ENCODE results near the gene RARB.

RARB gene

GRCh38 chr3:25427942-25428788 lies at the start of gene RARB:
TSS of gene RARB (plus strand) at chr3:25428263. CDS start at chr3:25428732, 469 bp downstream.
- no peak for DNase-seq (ENCODE audit: low spot score)

DNA sequence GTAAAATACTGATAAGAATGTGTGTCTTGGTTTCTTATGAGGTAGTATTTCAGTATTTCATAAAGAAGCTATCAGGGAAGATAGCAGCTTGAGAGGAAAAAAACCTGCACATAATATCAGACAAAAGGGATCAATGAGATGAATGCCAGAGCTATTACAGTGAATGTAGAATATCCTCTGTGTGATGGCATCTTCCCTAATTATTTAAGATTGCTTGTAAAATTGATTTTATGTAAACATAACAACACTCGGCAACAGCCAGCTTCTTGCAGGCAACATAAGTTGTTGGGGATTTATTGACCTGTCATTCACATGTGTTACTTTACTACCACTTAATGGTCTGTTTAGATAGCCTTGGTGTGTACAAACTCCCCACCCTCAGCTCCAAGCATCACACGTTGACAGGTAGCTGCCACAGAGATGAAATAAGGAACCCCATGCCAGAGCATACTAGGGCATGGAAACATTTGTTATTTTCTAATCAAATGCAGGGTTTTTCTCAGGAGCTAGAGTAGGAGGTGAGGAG lies 49.2 kb upstream of the RARB start:
- DNase-seq (ENCODE audit: low spot score) = no peak

- DNase-seq (ENCODE audit: low spot score) = no peak
Observed at GRCh38 chr3:25380222-25380739, 47.8 kb upstream of the RARB start.

GRCh38 chr3:25381083-25381482 lies 47.0 kb upstream of the RARB start:
- no peak for DNase-seq (ENCODE audit: low spot score)

- no peak for DNase-seq (ENCODE audit: low spot score)
Observed at GRCh38 chr3:25384471-25384870, 43.6 kb upstream of the RARB start.

GRCh38 chr3:25385807-25386460 lies 42.1 kb upstream of the RARB start:
- DNase-seq (ENCODE audit: low spot score) = no peak

- DNase-seq (ENCODE audit: low spot score) = no peak
Observed at GRCh38 chr3:25386686-25387255, 41.3 kb upstream of the RARB start.

DNA sequence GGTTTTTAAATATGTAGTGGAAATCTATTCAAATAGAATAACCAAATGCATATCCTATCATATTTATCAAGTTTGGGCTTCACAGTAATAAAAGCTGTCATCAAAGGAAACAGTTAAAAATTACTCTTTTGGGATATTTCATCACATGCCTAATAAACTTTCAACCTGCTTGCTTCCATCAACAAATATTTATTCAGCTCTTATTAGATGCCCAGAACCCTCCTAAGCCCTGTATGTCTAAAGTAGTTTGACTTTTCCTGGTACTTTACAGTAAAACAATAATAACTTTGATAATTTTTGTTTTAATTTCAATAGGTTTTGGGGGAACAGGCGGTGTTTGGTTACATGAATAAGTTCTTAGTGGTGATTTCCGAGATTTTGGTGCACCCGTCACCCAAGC lies 37.5 kb upstream of the RARB start:
- DNase-seq (ENCODE audit: low spot score) = no peak

GRCh38 chr3:25396251-25396650 lies 31.8 kb upstream of the RARB start:
- DNase-seq (ENCODE audit: low spot score) = no peak

DNA sequence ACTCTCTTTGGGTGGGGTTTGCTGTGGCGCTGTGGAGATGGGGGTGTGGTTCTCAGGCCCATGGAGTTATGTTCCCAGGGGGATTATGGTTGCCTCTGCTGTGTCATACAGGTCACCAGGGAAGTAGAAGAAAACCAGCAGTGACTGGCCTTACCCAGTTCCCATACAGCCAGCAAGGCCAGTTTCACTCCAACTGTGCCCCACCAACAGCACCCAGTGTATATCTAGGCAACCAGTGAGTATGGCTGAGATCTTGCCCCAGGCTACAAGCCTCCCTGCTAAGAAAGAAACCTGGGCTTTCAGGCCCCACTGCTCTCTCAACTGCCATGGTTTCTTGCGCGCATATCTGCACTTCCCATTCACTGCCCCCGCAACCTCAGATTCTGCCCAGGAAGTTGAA lies 31.4 kb upstream of the RARB start:
- DNase-seq (ENCODE audit: low spot score) = no peak

- no peak for DNase-seq (ENCODE audit: low spot score)
Observed at GRCh38 chr3:25397150-25397549, 30.9 kb upstream of the RARB start.

DNA sequence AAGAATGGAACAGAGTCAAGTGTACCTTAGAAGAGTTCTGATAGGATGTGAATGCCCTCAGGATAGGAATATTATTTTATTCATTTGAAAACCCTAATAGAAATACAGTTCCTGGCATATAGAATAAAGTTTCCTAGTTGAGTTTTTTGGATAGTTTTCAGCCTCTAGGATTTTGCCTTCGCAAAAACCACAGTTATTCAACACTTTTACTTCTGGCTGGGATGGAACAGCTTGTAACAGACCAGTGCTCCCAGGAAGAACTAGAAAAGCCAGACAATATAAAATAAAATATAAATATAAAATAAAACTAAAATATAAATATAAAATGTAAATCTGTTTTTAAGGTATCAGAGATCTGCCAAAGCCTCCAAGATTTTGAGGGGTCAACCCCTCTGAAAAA lies 27.5 kb upstream of the RARB start:
- no peak for DNase-seq (ENCODE audit: low spot score)

DNA sequence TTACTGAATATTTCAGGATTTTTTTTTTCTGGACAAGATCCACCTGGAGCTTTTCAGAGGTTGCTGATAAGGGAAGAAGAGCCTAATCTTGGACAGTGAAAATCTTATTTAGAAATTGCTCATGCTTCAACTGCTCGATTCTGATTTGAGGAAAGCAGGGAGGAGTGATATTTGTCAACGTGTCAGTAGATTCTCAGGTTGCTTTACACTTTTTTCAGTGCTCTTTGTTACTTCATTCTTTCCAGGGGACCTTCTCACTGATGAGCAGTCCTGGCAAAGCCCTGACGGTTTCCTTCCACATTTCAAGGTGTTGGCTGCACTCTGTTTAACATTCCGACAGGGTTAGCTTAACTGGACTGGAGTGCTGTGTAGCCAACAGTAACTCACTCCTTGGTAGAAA lies 24.1 kb upstream of the RARB start:
- DNase-seq (ENCODE audit: low spot score) = no peak

DNA sequence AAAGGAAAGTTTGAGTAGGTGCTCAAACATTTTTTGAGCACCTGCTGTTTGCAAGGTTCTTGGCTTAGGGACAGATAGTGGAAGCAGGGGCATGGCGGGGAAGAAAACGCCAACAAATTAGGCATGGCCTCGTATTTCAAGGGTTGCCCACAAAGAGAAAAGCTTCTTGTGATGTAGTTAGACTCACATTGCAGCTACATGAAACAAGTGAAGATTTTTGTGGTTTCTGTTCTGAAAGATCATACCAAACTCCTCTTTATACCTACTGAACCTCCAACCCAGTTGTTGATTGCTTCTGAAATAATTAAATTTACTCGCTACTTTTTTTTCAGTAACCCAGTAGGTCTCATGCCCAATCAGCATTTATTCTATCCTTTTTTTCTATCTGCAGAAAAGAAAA lies 23.5 kb upstream of the RARB start:
- no peak for DNase-seq (ENCODE audit: low spot score)

DNA sequence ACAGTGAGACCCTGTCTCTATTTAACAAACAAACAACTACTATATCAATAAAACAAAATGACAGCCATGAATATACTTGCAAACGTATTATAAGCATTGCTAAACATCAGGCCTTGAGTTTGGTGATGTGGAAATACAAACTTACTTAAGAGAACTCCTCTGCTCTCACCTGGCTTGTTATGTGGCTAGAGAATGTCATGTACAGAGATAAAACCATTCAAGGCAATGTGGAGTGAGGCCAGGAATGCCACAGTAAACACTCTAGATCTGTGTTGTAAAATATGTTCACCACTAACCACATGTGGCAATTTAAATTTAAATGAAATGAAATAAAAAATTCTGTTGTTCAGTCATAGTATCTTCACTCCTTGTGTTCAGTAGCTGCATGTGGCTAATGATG lies 22.7 kb upstream of the RARB start:
- no peak for DNase-seq (ENCODE audit: low spot score)

DNA sequence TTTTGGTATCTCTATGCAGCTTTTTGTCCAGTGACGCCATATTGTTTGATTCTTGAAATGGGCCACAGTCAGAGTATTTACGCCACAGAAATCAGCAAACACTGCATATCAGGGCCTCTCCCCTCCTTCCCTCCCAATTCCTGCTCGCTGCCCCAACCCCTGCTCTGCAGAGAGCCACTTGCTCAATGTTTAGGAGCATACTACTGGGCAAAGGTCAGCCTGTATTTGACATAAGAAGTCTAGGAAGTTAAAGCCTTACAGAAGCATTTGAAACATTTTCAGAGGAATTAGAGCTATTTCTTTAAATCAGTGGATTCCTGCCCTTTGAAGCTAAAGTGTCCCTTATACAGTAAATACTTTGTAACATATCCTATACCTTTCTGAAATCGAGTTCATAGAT lies 17.4 kb upstream of the RARB start:
- DNase-seq (ENCODE audit: low spot score) = no peak

- DNase-seq (ENCODE audit: low spot score) = no peak
Observed at GRCh38 chr3:25412269-25412668, 15.8 kb upstream of the RARB start.

DNA sequence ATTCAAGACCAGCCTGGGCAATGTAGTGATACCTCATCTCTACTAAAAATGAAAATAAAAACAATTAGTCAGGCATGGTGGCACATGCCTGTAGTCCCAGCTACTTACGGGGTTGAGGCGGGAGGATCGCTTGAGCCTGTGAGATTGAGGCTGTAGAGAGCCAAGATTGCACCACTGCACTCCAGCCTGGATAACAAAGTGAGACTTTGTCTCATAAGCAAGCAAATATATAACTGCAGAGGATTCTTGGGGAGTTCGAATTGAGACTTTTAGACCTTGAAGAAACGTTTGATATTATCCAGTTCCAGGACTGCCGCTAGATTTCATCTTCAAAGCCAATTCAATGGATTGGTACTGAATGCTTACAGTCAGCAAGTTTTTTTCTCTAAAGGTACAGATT lies 11.9 kb upstream of the RARB start:
- no peak for DNase-seq (ENCODE audit: low spot score)

GRCh38 chr3:25418596-25418995 lies 9.5 kb upstream of the RARB start:
- DNase-seq (ENCODE audit: low spot score) = no peak

- DNase-seq (ENCODE audit: low spot score) = no peak
Observed at GRCh38 chr3:25419251-25419650, 8.8 kb upstream of the RARB start.

- DNase-seq (ENCODE audit: low spot score) = no peak
Observed at GRCh38 chr3:25420147-25420546, 7.9 kb upstream of the RARB start.

DNA sequence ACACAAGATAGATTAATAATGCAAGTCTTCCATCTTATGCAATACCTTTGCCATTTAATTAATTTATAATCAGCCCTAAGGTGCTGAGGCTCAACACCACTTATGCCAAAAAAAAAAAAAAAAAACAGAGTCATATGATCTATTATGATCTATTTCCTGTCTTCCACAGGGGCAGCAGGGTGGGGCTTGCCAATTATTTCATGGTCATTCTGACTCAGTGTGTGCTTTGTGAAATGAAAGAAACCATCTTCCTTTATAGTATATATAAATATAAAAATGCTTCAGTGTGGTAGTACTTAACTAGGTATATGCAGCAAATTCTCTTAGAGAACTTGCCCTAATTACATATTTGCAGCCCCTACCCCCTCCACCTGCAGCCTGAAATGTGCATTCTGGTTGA lies 7.2 kb upstream of the RARB start:
- DNase-seq (ENCODE audit: low spot score) = no peak

DNA sequence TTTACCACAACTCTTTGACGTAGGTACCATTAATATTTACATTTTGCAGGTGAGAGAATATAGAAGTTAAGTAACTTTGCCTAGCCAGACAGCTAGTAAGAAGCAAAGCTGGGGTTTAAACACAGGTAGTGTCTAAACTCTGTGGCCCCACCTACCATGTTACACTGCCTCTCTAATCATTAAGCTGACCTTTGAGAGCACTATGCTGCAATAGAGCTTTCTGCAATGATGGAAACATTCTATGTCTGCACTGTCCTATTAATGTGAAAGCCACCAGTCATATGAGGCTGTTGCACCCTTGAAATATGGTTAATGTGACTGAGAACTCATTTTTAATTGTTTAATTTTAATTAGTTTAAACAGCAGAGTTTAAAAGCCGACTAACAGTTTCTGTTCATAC lies 6.3 kb upstream of the RARB start:
- no peak for DNase-seq (ENCODE audit: low spot score)

All from activated CD4-positive, alpha-beta T cell treated with anti-CD3 and anti-CD28 coated beads, Interleukin-2, Interleukin-4, amounts not matched to agents 100 ng/mL and 50 ng/mL, durations not matched to agents 16 hours and 8 hours (primary cell).